ENCODE measurements around the gene ZNF664.

ZNF664 gene

DNA sequence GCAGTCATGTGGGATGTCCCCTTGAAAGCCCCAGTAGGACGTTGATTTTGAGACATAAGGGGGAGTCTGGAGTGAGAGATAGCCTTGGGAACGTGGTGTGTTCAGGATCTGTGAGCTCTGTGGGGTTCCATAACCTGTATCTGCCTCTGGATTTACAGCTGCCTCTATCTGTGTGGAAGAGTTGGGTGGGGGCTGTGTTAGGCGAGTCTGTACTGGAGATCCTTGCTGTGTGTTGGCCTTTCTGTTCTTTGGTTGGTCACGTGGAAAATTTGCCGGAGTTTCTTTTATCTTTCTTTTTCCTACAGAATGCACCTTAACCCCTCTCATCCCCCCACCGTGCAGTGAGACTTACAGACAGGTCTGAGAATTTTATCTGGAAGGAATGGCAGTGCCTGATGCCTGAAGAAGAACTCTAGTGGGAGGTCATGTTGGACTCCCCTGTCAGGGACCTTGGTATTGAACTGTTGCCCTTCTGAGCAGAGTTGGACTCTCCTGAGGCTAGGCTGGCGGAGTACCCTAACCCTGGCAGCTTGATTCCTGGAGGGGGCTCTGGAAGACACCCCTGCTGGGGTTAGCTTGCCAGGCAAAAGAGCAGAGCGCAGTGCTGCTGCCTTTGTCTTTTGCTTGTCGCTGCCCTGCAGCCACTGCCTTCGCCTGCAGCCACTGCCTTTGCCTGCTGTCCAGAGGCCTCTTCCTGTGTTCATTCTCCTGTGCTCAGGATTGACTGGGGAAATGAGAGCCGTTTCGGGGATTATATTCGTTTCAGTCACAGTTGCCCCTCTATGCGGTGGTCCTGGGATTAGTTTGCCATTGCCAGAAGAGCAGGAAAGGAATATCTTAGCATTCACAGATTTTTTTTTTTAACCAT lies 34.1 kb downstream of the ZNF664 start:
- peak overlapping the region; percentile 15; the same call in 1 of the 2 replicates for H3K27ac ChIP-seq (ENCODE audit: low read depth, low read length)
- H3K4me1 ChIP-seq (ENCODE audit: control insufficient read depth, low read length), result peaks cover 19% of the 10 kb centered on the region
- no peaks in the 10 kb centered on the region for H3F3A ChIP-seq (ENCODE audit: control insufficient read depth, insufficient read depth)
- no peaks in the 10 kb centered on the region for H3K27me3 ChIP-seq (ENCODE audit: control insufficient read depth, low read length)
- H3K4me2 ChIP-seq (ENCODE audit: low read length), result peak overlapping the region; percentile 32; the same call in 1 of the 2 replicates
- H3K36me3 ChIP-seq (ENCODE audit: control insufficient read depth, low read length), result peaks cover 61% of the 10 kb centered on the region
- no peaks in the 10 kb centered on the region for H4K20me1 ChIP-seq (ENCODE audit: control insufficient read depth, insufficient read depth, low read depth, low read length)
- no peak for TF ChIP-seq CTCF (IDR thresholded peaks at IDR 0.05; ENCODE audit: low read depth, low read length, poor library complexity, severe bottlenecking)
- no peaks in the 10 kb centered on the region for H3K9me2 ChIP-seq (replicated peaks; ENCODE audit: control insufficient read depth, low read length)
- no peak overlapping the region; the same call in 1 of the 2 replicates for H3K4me3 ChIP-seq (ENCODE audit: low read length)
- H3K9me3 ChIP-seq (ENCODE audit: control insufficient read depth, insufficient read depth, low read length), result no peaks in the 10 kb centered on the region
- peaks cover 8% of the 10 kb centered on the region; the same call in 1 of the 2 replicates for H3K79me2 ChIP-seq (ENCODE audit: control insufficient read depth, low read length)

- H3F3A ChIP-seq (ENCODE audit: control insufficient read depth, insufficient read depth), result no peaks in the 10 kb centered on the region
- H3K4me1 ChIP-seq (ENCODE audit: control insufficient read depth, low read length), result peaks cover 19% of the 10 kb centered on the region
- H3K9me2 ChIP-seq (replicated peaks; ENCODE audit: control insufficient read depth, low read length), result no peaks in the 10 kb centered on the region
- no peaks in the 10 kb centered on the region for H3K9me3 ChIP-seq (ENCODE audit: control insufficient read depth, insufficient read depth, low read length)
- no peak overlapping the region for H3K4me2 ChIP-seq (ENCODE audit: low read length)
- H3K27ac ChIP-seq (ENCODE audit: low read depth, low read length), result no peak overlapping the region
- H3K4me3 ChIP-seq (ENCODE audit: low read length), result no peak overlapping the region
- peaks cover 8% of the 10 kb centered on the region; the same call in 1 of the 2 replicates for H3K79me2 ChIP-seq (ENCODE audit: control insufficient read depth, low read length)
- H3K27me3 ChIP-seq (ENCODE audit: control insufficient read depth, low read length), result no peaks in the 10 kb centered on the region
- TF ChIP-seq CTCF (IDR thresholded peaks at IDR 0.05; ENCODE audit: low read depth, low read length, poor library complexity, severe bottlenecking) (no peak), EZH2phosphoT487 (IDR thresholded peaks at IDR 0.05; ENCODE audit: borderline replicate concordance, low read length) (no peak)
- H4K20me1 ChIP-seq (ENCODE audit: control insufficient read depth, insufficient read depth, low read depth, low read length), result no peaks in the 10 kb centered on the region
- peaks cover 70% of the 10 kb centered on the region for H3K36me3 ChIP-seq (ENCODE audit: control insufficient read depth, low read length)
These were observed 35.0 kb downstream of the ZNF664 start for GRCh38 chr12:124007826-124008570.

DNA sequence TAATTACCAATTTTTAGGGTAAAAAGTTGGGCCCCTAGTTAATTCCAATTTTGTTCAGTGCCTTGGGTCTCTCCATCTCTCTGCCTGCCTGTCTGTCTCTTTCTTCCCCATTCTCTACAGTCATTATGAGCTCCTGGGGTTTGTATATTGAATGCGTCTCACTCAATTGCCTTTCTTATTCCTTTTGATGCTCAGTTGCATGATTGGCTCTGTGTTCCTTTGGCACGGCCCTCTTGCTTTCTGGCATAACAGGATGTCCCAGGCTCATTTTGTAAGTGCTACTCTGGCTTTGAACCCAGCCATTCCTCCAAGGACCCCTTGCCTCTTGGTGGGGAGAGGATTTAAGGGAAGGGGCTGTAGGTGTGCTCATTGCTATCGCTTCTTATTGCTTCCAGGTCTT lies 35.6 kb downstream of the ZNF664 start:
- Histone ChIP-seq H3K9me2 (replicated peaks; ENCODE audit: control insufficient read depth, low read length) (no peaks in the 10 kb centered on the region), H3K79me2 (ENCODE audit: control insufficient read depth, low read length) (peaks cover 8% of the 10 kb centered on the region; the same call in 1 of the 2 replicates), H3F3A (ENCODE audit: control insufficient read depth, insufficient read depth) (no peaks in the 10 kb centered on the region), H3K27ac (ENCODE audit: low read depth, low read length) (no peak overlapping the region), H3K9me3 (ENCODE audit: control insufficient read depth, insufficient read depth, low read length) (no peaks in the 10 kb centered on the region), H3K36me3 (ENCODE audit: control insufficient read depth, low read length) (peaks cover 74% of the 10 kb centered on the region), H3K27me3 (ENCODE audit: control insufficient read depth, low read length) (no peaks in the 10 kb centered on the region), H3K4me2 (ENCODE audit: low read length) (no peak overlapping the region), H3K4me1 (ENCODE audit: control insufficient read depth, low read length) (peaks cover 19% of the 10 kb centered on the region), H3K4me3 (ENCODE audit: low read length) (no peak overlapping the region), H4K20me1 (ENCODE audit: control insufficient read depth, insufficient read depth, low read depth, low read length) (no peaks in the 10 kb centered on the region)
- TF ChIP-seq EZH2phosphoT487 (IDR thresholded peaks at IDR 0.05; ENCODE audit: borderline replicate concordance, low read length), result no peak
- TF ChIP-seq CTCF (IDR thresholded peaks at IDR 0.05; ENCODE audit: low read depth, low read length, poor library complexity, severe bottlenecking), result no peak

Data from DOHH2 (cell line).